Measurements from ENCODE around the gene ANLN. TPM values are rescaled to one million over a fixed set of nuclear protein-coding genes. Genes with fewer than 3 reads are reported as not detected.

The ANLN gene
- total and polyA plus RNA-seq, 2 donors (not counting 3 experiments of a cell fraction or from before 2014, with no cell fraction given): 28.5 to 119 TPM

DNA sequence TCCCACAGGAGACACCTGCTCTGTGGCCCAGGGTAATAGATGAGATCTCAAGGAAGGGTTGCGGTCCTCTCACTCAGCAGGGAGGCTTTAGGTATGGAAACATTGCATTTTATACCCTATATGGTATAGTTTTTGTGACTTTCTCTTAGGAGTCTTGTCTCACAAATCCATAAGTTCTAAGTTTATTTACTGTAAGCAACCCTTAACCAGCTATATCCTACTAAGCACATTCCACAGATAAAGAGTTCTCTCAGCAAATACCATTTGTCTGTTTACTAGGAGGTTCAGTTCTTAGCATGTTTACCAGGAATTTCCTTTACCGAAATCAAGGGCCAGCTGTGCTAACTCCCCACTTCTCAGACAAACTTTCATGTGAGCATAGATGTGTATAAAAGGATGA is 66.9 kb downstream of the ANLN start:
- TF ChIP-seq POLR2AphosphoS5 (IDR thresholded peaks at IDR 0.05; ENCODE audit: insufficient read depth, low read depth, low read length): peak; percentile 3
- TF ChIP-seq, protein P1, sequence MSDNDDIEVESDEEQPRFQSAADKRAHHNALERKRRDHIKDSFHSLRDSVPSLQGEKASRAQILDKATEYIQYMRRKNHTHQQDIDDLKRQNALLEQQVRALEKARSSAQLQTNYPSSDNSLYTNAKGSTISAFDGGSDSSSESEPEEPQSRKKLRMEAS (IDR thresholded peaks at IDR 0.05; ENCODE audit: insufficient read depth, insufficient read length): no peak
- Histone ChIP-seq H3K9me1 (replicated peaks; ENCODE audit: control insufficient read depth, extremely low read depth, insufficient read depth, low read length) (no peaks in the 10 kb centered on the region), H3K4me2 (ENCODE audit: insufficient read depth, low read length) (no peak overlapping the region), H3K79me2 (ENCODE audit: control insufficient read depth, insufficient read depth, low read length) (no peaks in the 10 kb centered on the region), H3K27me3 (ENCODE audit: control insufficient read depth in 2 of 2, insufficient read depth in 2 of 2, low read length in 2 of 2) (peaks cover 0 to 5% of the 10 kb centered on the region in 2 experiments), H3K9ac (replicated peaks; ENCODE audit: extremely low read depth, insufficient read depth, low read length) (no peak overlapping the region), H3K4me3 (replicated peaks in 1 of 3; ENCODE audit: insufficient read depth in 1 of 3, low read depth in 1 of 3, low read length in 3 of 3) (no peak overlapping the region), H2AFZ (ENCODE audit: low read depth, low read length) (no peak overlapping the region), H3K36me3 (ENCODE audit: control insufficient read depth in 2 of 2, extremely low read depth in 1 of 2, insufficient read depth in 2 of 2, low read length in 2 of 2) (peaks cover 0 to 20% of the 10 kb centered on the region in 2 experiments), H3K27ac (ENCODE audit: insufficient read depth, low read depth, low read length) (no peak overlapping the region), H3K4me1 (ENCODE audit: control insufficient read depth, extremely low read depth, insufficient read depth, low read length) (no peaks in the 10 kb centered on the region), H3K9me3 (replicated peaks; ENCODE audit: control insufficient read depth, insufficient read depth, low read length) (no peaks in the 10 kb centered on the region), H4K20me1 (replicated peaks; ENCODE audit: control insufficient read depth, extremely low read depth, insufficient read depth, low read length) (no peaks in the 10 kb centered on the region)
- CTCF ChIA-PET: interaction anchor here (1.5 kb wide), 2 partner anchors 14 to 15 kb away, joined by 3 read pairs; no protein-coding TSS in a partner anchor
- DNase-seq (ENCODE audit: low read depth, low spot score) (no peak), FAIRE-seq (no peak)
- intact Hi-C loops (cut with micrococcal nuclease): no loop called here
- POLR2A ChIA-PET: no interaction called here
- dilution Hi-C loops (cut with MboI; ENCODE audit: extremely low pct_ligation_motif_present, low sequenced_read_pairs): no loop called here
- no TSS peak for BruUV-seq (replicated peaks)

DNA sequence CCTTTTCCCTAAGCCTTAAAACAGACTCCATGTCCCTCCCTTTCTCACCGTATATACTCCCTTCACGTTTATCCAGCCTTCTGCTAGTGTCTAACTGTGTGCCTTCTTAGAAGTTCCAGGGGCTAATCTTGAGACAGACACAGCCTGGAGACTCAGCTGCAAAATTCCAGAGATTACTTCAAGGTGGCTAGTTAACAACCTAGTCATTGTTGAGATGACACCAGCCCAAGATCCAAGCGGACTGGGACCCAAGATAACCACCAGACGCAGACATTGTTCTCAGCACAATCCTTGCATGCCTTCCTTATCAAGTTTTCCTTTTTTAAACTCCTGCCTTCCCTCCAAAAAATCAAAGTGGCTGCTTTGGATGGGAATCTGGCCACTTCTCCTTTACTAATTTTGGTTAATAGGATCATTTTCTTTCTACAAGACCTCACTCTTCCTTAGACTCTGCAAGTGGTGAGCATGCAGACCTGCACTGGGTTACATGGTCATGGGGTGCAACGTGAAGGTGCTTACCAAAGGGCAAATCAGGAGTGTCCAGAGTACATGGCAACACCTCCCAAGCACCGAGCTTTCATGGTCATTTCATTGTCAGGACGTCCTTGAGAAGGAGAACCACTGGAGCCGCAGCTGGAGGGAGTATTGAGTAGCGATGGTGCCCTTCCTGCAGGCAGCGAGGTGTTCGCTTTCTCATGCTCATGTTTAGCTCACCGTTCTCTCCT is 69.7 kb downstream of the ANLN start:
- dilution Hi-C loops (cut with MboI; ENCODE audit: extremely low pct_ligation_motif_present, low sequenced_read_pairs): no loop called here
- POLR2A ChIA-PET: no interaction called here

More for the DNA sequence above, 69.7 kb downstream of the ANLN start:
- H3K9me1 ChIP-seq (replicated peaks; ENCODE audit: control insufficient read depth, extremely low read depth, insufficient read depth, low read length): no peaks in the 10 kb centered on the region
- H2AFZ ChIP-seq (ENCODE audit: low read depth, low read length): no peak overlapping the region
- H3K4me1 ChIP-seq (ENCODE audit: control insufficient read depth, extremely low read depth, insufficient read depth, low read length): no peaks in the 10 kb centered on the region
- no peak overlapping the region for H3K9ac ChIP-seq (replicated peaks; ENCODE audit: extremely low read depth, insufficient read depth, low read length)
- no peak overlapping the region for H3K27ac ChIP-seq (ENCODE audit: insufficient read depth, low read depth, low read length)
- no peak overlapping the region for H3K4me3 ChIP-seq (replicated peaks in 1 of 3; ENCODE audit: insufficient read depth in 1 of 3, low read depth in 1 of 3, low read length in 3 of 3)
- H3K4me2 ChIP-seq (ENCODE audit: insufficient read depth, low read length): no peak overlapping the region
- FAIRE-seq (no peak), DNase-seq (ENCODE audit: low read depth, low spot score) (no peak)
- no peaks in the 10 kb centered on the region for H4K20me1 ChIP-seq (replicated peaks; ENCODE audit: control insufficient read depth, extremely low read depth, insufficient read depth, low read length)
- no peak for TF ChIP-seq JUN (IDR thresholded peaks at IDR 0.05; ENCODE audit: borderline replicate concordance, insufficient read depth, insufficient read length, low read depth)
- no peak for TF ChIP-seq EZH2 (IDR thresholded peaks at IDR 0.05; ENCODE audit: borderline replicate concordance, low read depth, low read length, severe bottlenecking)
- no peak for TF ChIP-seq MYC (IDR thresholded peaks at IDR 0.05; ENCODE audit: low read depth, low read length)
- TF ChIP-seq, protein P1 (IDR thresholded peaks at IDR 0.05; ENCODE audit: insufficient read depth, insufficient read length): no peak
- TF ChIP-seq POLR2AphosphoS5 (IDR thresholded peaks at IDR 0.05; ENCODE audit: insufficient read depth, low read depth, low read length): no peak
- no peak for TF ChIP-seq FOS (IDR thresholded peaks at IDR 0.05; ENCODE audit: borderline replicate concordance, insufficient read depth, low read length)
- TF ChIP-seq GATA2 (IDR thresholded peaks at IDR 0.05; ENCODE audit: insufficient read depth, insufficient read length, low read depth, low read length): no peak
- TF ChIP-seq POLR2A (IDR thresholded peaks at IDR 0.05; ENCODE audit: low read depth, low read length): no peak
- TF ChIP-seq, protein P2, sequence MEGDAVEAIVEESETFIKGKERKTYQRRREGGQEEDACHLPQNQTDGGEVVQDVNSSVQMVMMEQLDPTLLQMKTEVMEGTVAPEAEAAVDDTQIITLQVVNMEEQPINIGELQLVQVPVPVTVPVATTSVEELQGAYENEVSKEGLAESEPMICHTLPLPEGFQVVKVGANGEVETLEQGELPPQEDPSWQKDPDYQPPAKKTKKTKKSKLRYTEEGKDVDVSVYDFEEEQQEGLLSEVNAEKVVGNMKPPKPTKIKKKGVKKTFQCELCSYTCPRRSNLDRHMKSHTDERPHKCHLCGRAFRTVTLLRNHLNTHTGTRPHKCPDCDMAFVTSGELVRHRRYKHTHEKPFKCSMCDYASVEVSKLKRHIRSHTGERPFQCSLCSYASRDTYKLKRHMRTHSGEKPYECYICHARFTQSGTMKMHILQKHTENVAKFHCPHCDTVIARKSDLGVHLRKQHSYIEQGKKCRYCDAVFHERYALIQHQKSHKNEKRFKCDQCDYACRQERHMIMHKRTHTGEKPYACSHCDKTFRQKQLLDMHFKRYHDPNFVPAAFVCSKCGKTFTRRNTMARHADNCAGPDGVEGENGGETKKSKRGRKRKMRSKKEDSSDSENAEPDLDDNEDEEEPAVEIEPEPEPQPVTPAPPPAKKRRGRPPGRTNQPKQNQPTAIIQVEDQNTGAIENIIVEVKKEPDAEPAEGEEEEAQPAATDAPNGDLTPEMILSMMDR (IDR thresholded peaks at IDR 0.05; ENCODE audit: extremely low read depth in 1 of 2, insufficient read depth in 1 of 2, low read depth in 1 of 2, low read length in 2 of 2): no peak
- BruUV-seq (replicated peaks): no TSS peak
- CTCF ChIA-PET: interaction anchor here (0.7 to 0.8 kb wide), 2 partner anchors 28 to 739 kb away, joined by 3 read pairs; no protein-coding TSS in a partner anchor
- peaks cover 7 to 8% of the 10 kb centered on the region in 2 experiments for H3K27me3 ChIP-seq (ENCODE audit: control insufficient read depth in 2 of 2, insufficient read depth in 2 of 2, low read length in 2 of 2)
- no peaks in the 10 kb centered on the region for H3K79me2 ChIP-seq (ENCODE audit: control insufficient read depth, insufficient read depth, low read length)
- intact Hi-C loops (cut with micrococcal nuclease): no loop called here
- no peaks in the 10 kb centered on the region for H3K36me3 ChIP-seq (ENCODE audit: control insufficient read depth in 2 of 2, extremely low read depth in 1 of 2, insufficient read depth in 2 of 2, low read length in 2 of 2)
- H3K9me3 ChIP-seq (replicated peaks; ENCODE audit: control insufficient read depth, insufficient read depth, low read length): no peaks in the 10 kb centered on the region

Data from endothelial cell of umbilical vein (primary cell).